Body of pancreas (tissue), 4 donors: ENCODE results near the gene HERPUD1. TPM values are rescaled to one million over a fixed set of nuclear protein-coding genes. Genes with fewer than 3 reads are reported as not detected.

Experiments used
- ATAC-seq: fragments of 150-250 bp; one replicate; pipeline ENCODE4 v1.9.1; 2016
- DNase-seq, 4 donors: peaks; one replicate each; pipeline ENCODE4 v3.0.0-alpha.2; 2019
- H3K27ac ChIP-seq, 4 donors: fragments of 200-600 bp; sonication (generic); 1 replicate in 3 of 4; 2 replicates in 1 of 4; pipeline versions ENCODE4 v1.5.1 to v1.6.1; 2016 to 2019; ENCODE audit warnings: mild to moderate bottlenecking in 1 of 4, mixed read lengths in 1 of 4, moderate library complexity in 1 of 4
- H3K27me3 ChIP-seq, 2 donors: fragments of 200-600 bp; sonication (generic); one replicate each; pipeline ENCODE4 v1.6.0; 2016; ENCODE audit warnings: mild to moderate bottlenecking in 1 of 2
- H3K36me3 ChIP-seq, 2 donors: fragments of 200-600 bp; sonication (generic); replicated peaks in 1 of 2; 2 replicates each; pipeline ENCODE4 v1.5.1; 2016; ENCODE audit warnings: low read depth in 2 of 2; ENCODE audit not compliant: insufficient read depth in 1 of 2
- H3K4me1 ChIP-seq: fragments of 200-600 bp; sonication (generic); one replicate; pipeline ENCODE4 v1.6.0; 2016
- H3K4me3 ChIP-seq, 2 donors: fragments of 200-600 bp; sonication (generic); 1 replicate in 1 of 2; 2 replicates in 1 of 2; pipeline ENCODE4 v1.5.1; 2016 to 2019
- H3K9me3 ChIP-seq, 3 donors: fragments of 200-600 bp; sonication (generic); 1 replicate in 2 of 3; 2 replicates in 1 of 3; pipeline ENCODE4 v1.5.1; 2016
- POLR2A ChIP-seq, 3 donors: fragments of 450-650 bp; IDR thresholded peaks; one replicate each; pipeline ENCODE4 v1.6.1; 2016; ENCODE audit warnings: antibody characterized with exemption in 3 of 3, mild to moderate bottlenecking in 2 of 3
- WGBS, 2 donors: methylation state at CpG; one replicate each; pipeline ENCODE4 v1.1.5; 2017; 5-methylcytosine and 5-hydroxymethylcytosine counted together
- intact Hi-C: fragments of 100-400 bp; cut with DNase I; formaldehyde crosslinking; loops from one replicate; pipeline ENCODE4 v1.15.1; 2023
- total RNA-seq, 2 donors: library from RNA; depleted of rRNA; stranded (reverse); fragments of >200 nt; gene quantifications; one replicate each; pipeline ENCODE4 v1.1.0, GENCODE V29; 2016
- TF ChIP-seq, protein P1 (sequence below), 7 experiments: fragments of 450-650 bp in 4 of 7; fragments of 200-600 bp in 3 of 7; sonication (generic) in 3 of 7; IDR thresholded peaks; one replicate each; pipeline ENCODE4 v1.5.1; 2016 to 2019; ENCODE audit warnings: antibody characterized with exemption in 7 of 7

Gene HERPUD1
- total RNA-seq, 2 donors from 2014 or later = 211 to 293 TPM

DNA sequence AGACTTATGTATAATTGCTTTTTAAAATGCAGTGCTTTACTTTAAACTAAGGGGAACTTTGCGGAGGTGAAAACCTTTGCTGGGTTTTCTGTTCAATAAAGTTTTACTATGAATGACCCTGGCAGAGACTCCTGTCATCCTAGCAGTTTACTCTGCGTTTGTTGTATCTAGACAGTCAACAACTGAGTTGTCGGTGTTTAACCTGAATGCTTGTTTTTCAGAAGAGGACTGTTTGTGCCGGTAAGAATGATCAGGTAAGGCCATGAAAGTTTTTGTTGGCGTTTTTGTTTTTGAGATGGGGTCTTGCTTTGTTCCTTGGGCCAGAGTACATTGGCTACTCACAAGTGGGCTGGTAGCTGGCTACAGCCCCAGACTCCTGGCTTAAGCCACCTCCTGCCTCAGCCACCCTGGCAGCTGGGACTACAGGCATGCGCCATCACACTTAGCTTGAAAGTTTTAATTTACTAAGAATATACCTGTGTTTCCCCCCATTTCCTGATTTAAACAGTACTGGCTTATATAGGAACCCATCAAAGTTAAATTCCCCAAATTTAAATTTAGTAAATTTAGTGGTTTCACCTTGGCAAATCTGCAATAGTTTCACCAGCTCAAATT, 11.9 kb downstream of the HERPUD1 start:
- intact Hi-C loops = no loop called here
- H3K4me1 ChIP-seq = peaks cover 77% of the 10 kb centered on the region
- no peak overlapping the region for H3K4me3 ChIP-seq
- DNase-seq (no peak), ATAC-seq (no peak)
- peaks cover 29 to 51% of the 10 kb centered on the region in 2 donors for H3K36me3 ChIP-seq
- no peaks in the 10 kb centered on the region for H3K27me3 ChIP-seq
- no peaks in the 10 kb centered on the region for H3K9me3 ChIP-seq
- 38 to 46% methylated on average over 6 of the region's 6 CpGs for WGBS, 2 donors
- TF ChIP-seq, protein P1, sequence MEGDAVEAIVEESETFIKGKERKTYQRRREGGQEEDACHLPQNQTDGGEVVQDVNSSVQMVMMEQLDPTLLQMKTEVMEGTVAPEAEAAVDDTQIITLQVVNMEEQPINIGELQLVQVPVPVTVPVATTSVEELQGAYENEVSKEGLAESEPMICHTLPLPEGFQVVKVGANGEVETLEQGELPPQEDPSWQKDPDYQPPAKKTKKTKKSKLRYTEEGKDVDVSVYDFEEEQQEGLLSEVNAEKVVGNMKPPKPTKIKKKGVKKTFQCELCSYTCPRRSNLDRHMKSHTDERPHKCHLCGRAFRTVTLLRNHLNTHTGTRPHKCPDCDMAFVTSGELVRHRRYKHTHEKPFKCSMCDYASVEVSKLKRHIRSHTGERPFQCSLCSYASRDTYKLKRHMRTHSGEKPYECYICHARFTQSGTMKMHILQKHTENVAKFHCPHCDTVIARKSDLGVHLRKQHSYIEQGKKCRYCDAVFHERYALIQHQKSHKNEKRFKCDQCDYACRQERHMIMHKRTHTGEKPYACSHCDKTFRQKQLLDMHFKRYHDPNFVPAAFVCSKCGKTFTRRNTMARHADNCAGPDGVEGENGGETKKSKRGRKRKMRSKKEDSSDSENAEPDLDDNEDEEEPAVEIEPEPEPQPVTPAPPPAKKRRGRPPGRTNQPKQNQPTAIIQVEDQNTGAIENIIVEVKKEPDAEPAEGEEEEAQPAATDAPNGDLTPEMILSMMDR (IDR thresholded peaks at IDR 0.05) = no peak
- peak overlapping the region in 3 of 4 donors; percentile 12 to 82 (median 66) for H3K27ac ChIP-seq

DNA sequence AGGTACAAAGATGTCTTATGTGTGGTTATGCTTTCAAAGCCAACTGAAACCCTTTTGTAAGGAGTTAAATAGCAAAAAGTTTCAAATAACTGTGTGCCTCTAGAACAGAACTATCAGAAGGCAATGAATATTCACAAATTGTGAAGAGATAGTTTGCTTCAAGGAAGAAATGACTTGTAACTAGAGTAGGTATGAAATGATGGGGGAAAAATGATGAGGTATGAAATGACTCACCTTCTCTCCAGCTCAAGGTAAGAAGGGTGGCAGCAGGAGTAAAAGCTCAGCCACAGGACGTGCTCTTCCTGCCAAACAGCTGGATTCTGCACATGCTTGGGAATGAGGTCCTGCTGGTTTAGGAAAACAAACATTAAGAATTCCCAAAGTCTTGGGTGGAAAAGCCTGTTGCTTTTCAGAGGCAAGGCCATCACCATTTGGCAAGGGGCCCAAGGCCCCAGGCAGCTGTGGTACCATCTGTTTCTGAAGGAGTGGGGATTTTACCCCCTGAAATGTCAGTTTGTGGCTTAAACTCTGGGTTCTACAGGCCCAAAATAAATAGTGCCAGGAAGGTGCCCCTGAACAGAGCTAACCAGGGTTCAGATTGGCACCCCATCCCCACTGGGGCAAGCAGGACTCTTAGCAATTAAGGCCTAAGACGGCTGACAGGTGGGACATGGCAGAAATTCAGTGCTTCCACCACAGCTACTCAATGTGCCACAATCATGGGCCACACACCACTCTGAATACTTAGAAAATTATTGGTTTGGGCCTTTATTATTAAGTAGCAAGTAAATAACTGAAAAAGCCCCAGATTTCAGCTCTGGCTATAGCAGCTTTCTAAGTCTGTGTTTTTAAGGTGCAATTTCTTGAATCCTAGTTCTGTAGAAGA, 13.3 kb downstream of the HERPUD1 start:
- peak in 1 of 3 donors; percentile 5 for TF ChIP-seq POLR2A (IDR thresholded peaks at IDR 0.05)
- TF ChIP-seq, protein P1 (IDR thresholded peaks at IDR 0.05) = no peak
- intact Hi-C loops = no loop called here
- Histone ChIP-seq H3K4me3 (no peak overlapping the region), H3K27me3 (no peaks in the 10 kb centered on the region), H3K27ac (peak overlapping the region; percentile 30 to 82 (median 60)), H3K9me3 (no peaks in the 10 kb centered on the region), H3K4me1 (peaks cover 64% of the 10 kb centered on the region), H3K36me3 (peaks cover 21 to 41% of the 10 kb centered on the region in 2 donors)
- peak; percentile 54 to 66 (median 60) for DNase-seq
- 21 to 33% methylated on average over 2 of the region's 2 CpGs for WGBS, 2 donors
- no peak for ATAC-seq

DNA sequence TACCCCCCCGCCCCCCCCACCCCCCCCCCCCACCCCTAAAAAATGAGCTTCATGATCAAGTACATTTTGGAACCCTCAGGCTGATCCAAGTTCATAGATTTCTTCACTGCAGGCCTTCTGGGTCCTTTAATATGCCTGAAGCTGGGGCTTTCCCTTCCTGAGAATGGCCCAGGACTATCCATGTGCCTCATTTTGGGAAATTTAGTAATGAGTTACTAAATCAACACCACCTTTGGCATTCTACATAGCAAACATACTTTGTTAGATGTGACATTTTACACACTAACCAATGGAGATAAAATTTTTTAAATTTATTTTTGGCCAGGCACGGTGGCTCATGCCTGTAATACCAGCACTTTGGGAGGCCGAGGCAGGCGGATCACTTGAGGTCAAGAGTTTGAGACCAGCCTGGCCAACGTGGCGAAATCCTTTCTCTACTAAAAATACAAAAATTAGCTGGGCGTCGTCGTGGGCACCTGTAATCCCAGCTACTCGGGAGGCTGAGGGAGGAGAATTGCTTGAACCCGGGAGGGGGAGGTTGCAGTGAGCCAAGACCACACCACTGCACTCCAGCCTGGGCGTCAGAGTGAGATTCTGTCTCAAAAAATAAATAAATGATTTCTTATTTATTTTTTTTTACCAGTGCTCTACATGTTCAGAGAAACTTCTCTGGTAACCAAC, 14.0 kb downstream of the HERPUD1 start:
- TF ChIP-seq, protein P1 (IDR thresholded peaks at IDR 0.05) = no peak
- TF ChIP-seq POLR2A (IDR thresholded peaks at IDR 0.05) = peak in 1 of 3 donors; percentile 24
- Histone ChIP-seq H3K27me3 (no peaks in the 10 kb centered on the region), H3K27ac (peak overlapping the region; percentile 45 to 82 (median 60)), H3K4me1 (peaks cover 60% of the 10 kb centered on the region), H3K36me3 (peaks cover 14 to 36% of the 10 kb centered on the region in 2 donors), H3K4me3 (no peak overlapping the region), H3K9me3 (no peaks in the 10 kb centered on the region)
- peak; percentile 50 for ATAC-seq
- intact Hi-C loops = no loop called here
- 23 to 27% methylated on average over 11 to 12 of the region's 12 CpGs for whole genome bisulfite sequencing, 2 donors
- no peak for DNase-seq

DNA sequence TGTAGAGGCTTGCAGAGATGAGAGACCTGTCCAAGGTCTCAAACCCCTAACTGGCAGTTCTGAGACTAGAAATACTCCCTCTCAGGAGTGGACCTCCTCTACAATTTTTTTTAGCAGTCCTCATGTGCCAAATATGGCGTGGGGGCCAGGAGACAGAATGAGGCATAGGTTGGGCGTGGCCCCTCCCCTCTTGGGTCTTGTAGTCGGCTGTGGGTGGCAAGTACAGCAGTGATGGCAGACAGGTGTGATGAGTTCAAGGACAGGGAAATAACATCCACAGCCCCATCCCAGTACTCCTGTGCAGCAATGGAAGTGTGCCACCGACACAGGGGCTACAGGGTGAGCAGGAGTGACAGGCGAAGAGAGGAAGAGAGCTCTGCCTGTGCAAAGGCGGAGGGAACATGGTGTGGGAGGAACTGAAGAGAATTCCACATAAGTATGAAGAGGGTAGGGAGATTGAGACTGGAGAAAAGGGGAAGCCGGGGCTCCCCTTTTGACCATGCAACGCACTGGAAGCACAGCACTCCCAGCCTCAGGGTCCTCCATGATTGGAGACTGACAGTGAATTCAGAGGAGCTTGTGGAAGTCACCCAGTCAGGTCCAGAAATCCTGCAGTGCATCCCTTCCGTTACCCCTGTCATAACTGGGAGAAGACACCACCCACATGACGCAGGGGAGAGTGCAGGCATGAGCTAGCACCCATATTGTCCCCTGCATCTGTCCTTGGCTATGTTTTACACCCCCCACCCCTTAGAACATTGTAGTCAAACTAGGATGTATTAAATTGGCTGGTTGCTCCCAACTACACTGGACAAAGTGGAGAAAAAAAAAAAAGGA, 15.0 kb downstream of the HERPUD1 start:
- TF ChIP-seq POLR2A (IDR thresholded peaks at IDR 0.05) = peak in 1 of 3 donors; percentile 35
- TF ChIP-seq, protein P1 (IDR thresholded peaks at IDR 0.05) = no peak
- ATAC-seq = peak; percentile 9
- Histone ChIP-seq H3K27ac (peak overlapping the region in 3 of 4 donors; percentile 55 to 82 (median 66)), H3K9me3 (no peaks in the 10 kb centered on the region), H3K4me1 (peaks cover 58% of the 10 kb centered on the region), H3K36me3 (peaks cover 9 to 29% of the 10 kb centered on the region in 2 donors), H3K27me3 (no peaks in the 10 kb centered on the region), H3K4me3 (no peak overlapping the region)
- DNase-seq = peak in 2 of 4 donors; percentile 57
- 36 to 53% methylated on average over 10 of the region's 10 CpGs for WGBS, 2 donors
- intact Hi-C loops = no loop called here
